Measurements from ENCODE around the gene ADAM8. TPM values are rescaled to one million over a fixed set of nuclear protein-coding genes. Genes with fewer than 3 reads are reported as not detected.

Gene ADAM8
- total and polyA plus RNA-seq, 2 of the 4 experiments (the other 2 are of a cell fraction), result under 0.01 to 0.74 TPM

DNA sequence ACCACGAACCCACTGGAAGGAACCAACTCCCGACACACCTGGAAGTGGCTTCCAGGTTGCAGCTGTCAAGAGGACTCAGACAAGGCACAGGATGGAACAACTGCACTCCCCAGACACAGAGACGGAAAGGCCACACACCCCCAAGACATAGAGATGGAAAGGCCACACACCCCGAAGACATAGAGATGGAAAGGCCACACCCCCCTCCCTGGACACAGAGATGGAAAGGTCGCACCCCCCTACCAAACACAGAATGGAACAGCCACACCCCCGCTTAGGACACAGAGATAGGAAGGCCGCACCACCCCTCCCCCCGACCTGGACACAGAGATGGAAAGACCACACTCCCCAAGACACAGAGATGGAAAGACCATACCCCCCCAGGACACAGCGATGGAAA, 39.6 kb upstream of the ADAM8 start:
- Histone ChIP-seq H4K5ac (ENCODE audit: low read depth, low read length) (no peak overlapping the region), H3K9me1 (ENCODE audit: insufficient read depth, low read length) (peaks cover 3% of the 10 kb centered on the region; the same call in 1 of the 2 replicates), H3K23ac (ENCODE audit: low read depth, low read length) (no peak overlapping the region), H2BK120ac (ENCODE audit: low read depth, low read length) (no peak overlapping the region), H3K4ac (ENCODE audit: low read depth, low read length) (no peak overlapping the region), H3K27ac (ENCODE audit: insufficient read depth, low read length) (no peak overlapping the region), H2BK20ac (ENCODE audit: low read depth, low read length) (no peak overlapping the region), H2AFZ (replicated peaks; ENCODE audit: low read length, poor library complexity) (no peak overlapping the region), H4K20me1 (ENCODE audit: insufficient read depth, low read length) (no peaks in the 10 kb centered on the region), H3K79me1 (ENCODE audit: low read depth in 1 of 2, low read length in 2 of 2) (no peaks in the 10 kb centered on the region), H3K4me2 (ENCODE audit: low read depth, low read length) (no peak overlapping the region), H2BK15ac (ENCODE audit: low read depth, low read length) (no peak overlapping the region), H3K14ac (replicated peaks; ENCODE audit: low read depth, low read length) (no peak overlapping the region), H3K18ac (ENCODE audit: low read depth, low read length) (no peak overlapping the region), H3K36me3 (ENCODE audit: control insufficient read depth, insufficient read depth, low read length) (peaks cover 8% of the 10 kb centered on the region; the same call in 1 of the 2 replicates), H3K27me3 (ENCODE audit: control insufficient read depth, insufficient read depth, low read length) (no peaks in the 10 kb centered on the region; the same call in 1 of the 2 replicates), H4K91ac (ENCODE audit: insufficient read depth, low read depth, low read length) (no peak overlapping the region), H2BK5ac (ENCODE audit: low read depth, low read length, poor library complexity, severe bottlenecking) (no peak overlapping the region), H2AK9ac (replicated peaks; ENCODE audit: low read depth, low read length, poor library complexity) (no peak overlapping the region), H3K9ac (ENCODE audit: low read depth, low read length) (no peak overlapping the region), H3K56ac (ENCODE audit: extremely low read depth, insufficient read depth, low read length) (no peak overlapping the region), H3K4me1 (ENCODE audit: control insufficient read depth, insufficient read depth, low read length) (no peaks in the 10 kb centered on the region), H4K8ac (ENCODE audit: low read depth in 2 of 2, low read length in 2 of 2) (no peak overlapping the region), H2AK5ac (ENCODE audit: low read depth, low read length) (no peak overlapping the region), H3K4me3 (ENCODE audit: insufficient read depth, low read depth, low read length) (no peak overlapping the region), H3K9me3 (ENCODE audit: control insufficient read depth, insufficient read depth, low read length) (no peaks in the 10 kb centered on the region)
- in situ Hi-C loops (cut with MboI; ENCODE audit: low sequenced_read_pairs), result no loop called here
- ATAC-seq (ENCODE audit: low read depth) (no peak), DNase-seq (no peak)
- TF ChIP-seq RFX5 (IDR thresholded peaks at IDR 0.05; ENCODE audit: low read depth, low read length) (no peak), POLR2A (IDR thresholded peaks at IDR 0.05; ENCODE audit: low read depth, low read length) (no peak), RAD21 (IDR thresholded peaks at IDR 0.05; ENCODE audit: low read length) (no peak), MAZ (IDR thresholded peaks at IDR 0.05; ENCODE audit: borderline replicate concordance, low read depth, low read length) (no peak), MXI1 (IDR thresholded peaks at IDR 0.05; ENCODE audit: borderline replicate concordance, low read depth, low read length) (no peak), SMC3 (IDR thresholded peaks at IDR 0.05; ENCODE audit: low read depth, low read length) (no peak), CEBPB (IDR thresholded peaks at IDR 0.05; ENCODE audit: low read depth, low read length) (no peak)
- CTCF ChIA-PET, result no interaction called here
- WGBS, 2 experiments (ENCODE audit: extremely low coverage in 2 of 2, insufficient read length in 1 of 2), result 79% methylated on average over 2 of the region's 9 CpGs; no CpG with 5 or more reads in 1 of the 2 experiments
- dilution Hi-C loops (cut with HindIII; ENCODE audit: low sequenced_read_pairs, unreplicated experiment), result no loop called here
- intact Hi-C loops (cut with micrococcal nuclease), result no loop called here
- POLR2A ChIA-PET (ENCODE audit: unreplicated experiment), result no interaction called here
- BruUV-seq (replicated peaks), result no TSS peak
